H1 (cell line): ENCODE measurements around the gene SUCLG2.

Source experiments
- CEBPB ChIP-seq: IDR thresholded peaks from 2 replicates; pipeline ENCODE4 v1.6.1; 2012; ENCODE audit warnings: low read depth, low read length
- CREB1 ChIP-seq: IDR thresholded peaks from 2 replicates; pipeline ENCODE4 v1.6.1; 2012; ENCODE audit warnings: inconsistent platforms
- EP300 ChIP-seq, 2 experiments: IDR thresholded peaks; 1 replicate in 1 of 2; 2 replicates in 1 of 2; pipeline ENCODE4 v1.6.1; 2011 to 2012; ENCODE audit warnings: low read depth in 2 of 2, low read length in 2 of 2, mild to moderate bottlenecking in 2 of 2, borderline replicate concordance in 1 of 2, inconsistent platforms in 1 of 2, moderate library complexity in 1 of 2
- JUND ChIP-seq: IDR thresholded peaks from 2 replicates; pipeline ENCODE4 v1.6.1; 2011; ENCODE audit warnings: mild to moderate bottlenecking, improper control_type of control experiment, low read length
- POLR2A ChIP-seq, 2 experiments: IDR thresholded peaks; 1 replicate in 1 of 2; 2 replicates in 1 of 2; pipeline ENCODE4 v1.6.1; 2011; ENCODE audit warnings: low read depth in 2 of 2, low read length in 2 of 2, mild to moderate bottlenecking in 2 of 2; ENCODE audit errors: control extremely low read depth in 1 of 2
- POLR2AphosphoS5 ChIP-seq: IDR thresholded peaks from 2 replicates; pipeline ENCODE4 v1.6.1; 2011; ENCODE audit warnings: low read depth, low read length
- RFX5 ChIP-seq: IDR thresholded peaks from 2 replicates; pipeline ENCODE4 v1.6.1; 2011; ENCODE audit warnings: low read depth, low read length, improper control_type of control experiment, borderline replicate concordance
- RXRA ChIP-seq: IDR thresholded peaks from 2 replicates; pipeline ENCODE4 v1.6.1; 2011; ENCODE audit warnings: low read depth, mild to moderate bottlenecking, low read length, moderate library complexity; ENCODE audit not compliant: insufficient read depth
- SP1 ChIP-seq: IDR thresholded peaks from 2 replicates; pipeline ENCODE4 v1.6.1; 2011; ENCODE audit warnings: low read depth, low read length
- TEAD4 ChIP-seq: IDR thresholded peaks from 2 replicates; pipeline ENCODE4 v1.6.1; 2012; ENCODE audit warnings: low read depth, low read length, inconsistent platforms, mixed read lengths
- YY1 ChIP-seq: IDR thresholded peaks from 2 replicates; pipeline ENCODE4 v1.6.1; 2011; ENCODE audit warnings: low read depth, mild to moderate bottlenecking, low read length
- ZNF274 ChIP-seq: IDR thresholded peaks from 2 replicates; pipeline ENCODE4 v1.7.0; 2012; ENCODE audit warnings: low read length, borderline replicate concordance; ENCODE audit errors: extremely low read depth
- TF ChIP-seq, protein P1 (sequence below), 3 experiments: IDR thresholded peaks; 1 replicate in 2 of 3; 2 replicates in 1 of 3; pipeline versions ENCODE4 v1.5.1 to v1.6.1; 2011; ENCODE audit warnings: low read length in 3 of 3, mild to moderate bottlenecking in 3 of 3, inconsistent platforms in 2 of 3, low read depth in 1 of 3, moderate library complexity in 1 of 3; ENCODE audit not compliant: insufficient read depth in 1 of 3; ENCODE audit errors: control extremely low read depth in 1 of 3

DNA sequence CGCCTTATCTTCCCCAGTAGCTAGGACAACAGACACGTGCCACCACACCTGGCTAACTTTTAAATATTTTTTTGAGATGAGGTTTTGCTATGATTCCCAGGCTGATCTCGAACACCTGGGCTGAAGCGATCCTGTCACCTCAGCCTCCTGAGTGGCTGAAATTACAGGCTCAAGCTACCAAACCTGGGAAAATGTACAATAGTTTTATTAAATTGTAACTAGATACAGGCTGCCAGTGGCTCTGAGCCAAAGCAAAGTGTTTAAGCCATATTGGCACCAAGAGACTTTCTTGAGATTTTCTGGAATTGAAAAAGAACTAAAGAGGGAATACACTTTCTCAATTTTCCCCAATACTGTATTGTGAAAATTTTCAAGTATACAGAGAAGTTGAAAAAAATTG, 204.3 kb downstream of the SUCLG2 start:
- TF ChIP-seq JUND, result no peak
- no peak for TF ChIP-seq POLR2A (IDR thresholded peaks at IDR 0.05; ENCODE audit: control extremely low read depth in 1 of 2, low read depth in 2 of 2, low read length in 2 of 2)
- no peak for TF ChIP-seq SP1
- TF ChIP-seq, protein P1, sequence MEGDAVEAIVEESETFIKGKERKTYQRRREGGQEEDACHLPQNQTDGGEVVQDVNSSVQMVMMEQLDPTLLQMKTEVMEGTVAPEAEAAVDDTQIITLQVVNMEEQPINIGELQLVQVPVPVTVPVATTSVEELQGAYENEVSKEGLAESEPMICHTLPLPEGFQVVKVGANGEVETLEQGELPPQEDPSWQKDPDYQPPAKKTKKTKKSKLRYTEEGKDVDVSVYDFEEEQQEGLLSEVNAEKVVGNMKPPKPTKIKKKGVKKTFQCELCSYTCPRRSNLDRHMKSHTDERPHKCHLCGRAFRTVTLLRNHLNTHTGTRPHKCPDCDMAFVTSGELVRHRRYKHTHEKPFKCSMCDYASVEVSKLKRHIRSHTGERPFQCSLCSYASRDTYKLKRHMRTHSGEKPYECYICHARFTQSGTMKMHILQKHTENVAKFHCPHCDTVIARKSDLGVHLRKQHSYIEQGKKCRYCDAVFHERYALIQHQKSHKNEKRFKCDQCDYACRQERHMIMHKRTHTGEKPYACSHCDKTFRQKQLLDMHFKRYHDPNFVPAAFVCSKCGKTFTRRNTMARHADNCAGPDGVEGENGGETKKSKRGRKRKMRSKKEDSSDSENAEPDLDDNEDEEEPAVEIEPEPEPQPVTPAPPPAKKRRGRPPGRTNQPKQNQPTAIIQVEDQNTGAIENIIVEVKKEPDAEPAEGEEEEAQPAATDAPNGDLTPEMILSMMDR (IDR thresholded peaks at IDR 0.05; ENCODE audit: control extremely low read depth in 1 of 3, insufficient read depth in 1 of 3, low read depth in 1 of 3, low read length in 3 of 3), result no peak
- no peak for TF ChIP-seq CREB1
- no peak for TF ChIP-seq CEBPB
- TF ChIP-seq ZNF274, result no peak
- no peak for TF ChIP-seq EP300 (IDR thresholded peaks at IDR 0.05; ENCODE audit: borderline replicate concordance in 1 of 2, low read depth in 2 of 2, low read length in 2 of 2)
- no peak for TF ChIP-seq POLR2AphosphoS5
- no peak for TF ChIP-seq RFX5
- TF ChIP-seq RXRA, result no peak
- TF ChIP-seq YY1, result no peak
- no peak for TF ChIP-seq TEAD4
